Activated T-cell treated with anti-CD3 and anti-CD28 coated beads for 48 hours (primary cell): ENCODE measurements around the gene EMP3.
"Not testable (repeated sequence)": the region's sequence is repeated elsewhere in the genome, so short reads cannot be mapped to it uniquely, and the experiment has no call there.

Experiments used
- DNase-seq: peaks from one replicate; pipeline ENCODE4 v3.0.0-alpha.2; 2020; ENCODE audit warnings: low read depth

The EMP3 gene

GRCh38 chr19:48348045-48348444 lies 22.7 kb downstream of the EMP3 start:
- DNase-seq, result no peak

GRCh38 chr19:48348737-48349136 lies 23.4 kb downstream of the EMP3 start:
- DNase-seq, result no peak

DNA sequence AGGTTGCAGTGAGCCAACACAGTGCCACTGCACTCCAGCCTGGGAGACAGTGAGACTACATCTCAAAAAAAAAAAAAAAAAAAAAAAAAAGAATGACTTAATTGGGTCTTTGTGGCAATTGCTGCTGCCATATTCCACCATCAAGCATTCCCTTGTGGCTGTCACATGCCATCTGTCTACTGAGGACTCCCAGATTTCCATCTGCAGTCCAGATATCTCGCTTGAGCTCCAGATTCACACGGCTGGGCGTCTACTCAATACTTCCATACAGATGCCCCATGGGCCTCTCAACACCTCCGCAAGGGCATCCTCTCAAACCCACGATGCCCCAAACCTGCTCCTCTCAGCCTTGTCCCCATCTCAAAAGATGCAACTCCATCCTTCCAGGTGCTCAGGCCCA lies 25.5 kb downstream of the EMP3 start:
- no peak for DNase-seq

DNA sequence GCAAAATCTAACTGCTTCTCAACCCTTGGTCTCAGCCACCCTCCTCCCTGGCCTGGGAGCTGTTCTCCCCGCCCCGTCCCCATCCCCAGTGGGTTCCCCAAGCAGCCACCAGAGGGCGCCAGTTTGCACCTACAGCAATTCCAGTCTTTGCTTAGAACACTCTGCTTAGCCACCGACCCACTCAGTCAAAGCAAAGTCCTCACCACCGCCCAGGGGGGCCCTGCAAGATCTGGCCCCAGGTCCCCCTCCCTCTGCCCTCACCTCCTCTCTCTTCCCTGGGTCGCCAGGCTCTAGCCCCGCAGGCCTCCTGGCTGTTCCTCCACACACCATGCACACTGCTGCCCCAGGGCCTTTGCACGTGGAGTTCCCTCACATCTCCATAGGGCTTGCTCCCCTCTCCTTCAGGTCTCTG lies 26.0 kb downstream of the EMP3 start:
- peak; percentile 78 for DNase-seq

DNA sequence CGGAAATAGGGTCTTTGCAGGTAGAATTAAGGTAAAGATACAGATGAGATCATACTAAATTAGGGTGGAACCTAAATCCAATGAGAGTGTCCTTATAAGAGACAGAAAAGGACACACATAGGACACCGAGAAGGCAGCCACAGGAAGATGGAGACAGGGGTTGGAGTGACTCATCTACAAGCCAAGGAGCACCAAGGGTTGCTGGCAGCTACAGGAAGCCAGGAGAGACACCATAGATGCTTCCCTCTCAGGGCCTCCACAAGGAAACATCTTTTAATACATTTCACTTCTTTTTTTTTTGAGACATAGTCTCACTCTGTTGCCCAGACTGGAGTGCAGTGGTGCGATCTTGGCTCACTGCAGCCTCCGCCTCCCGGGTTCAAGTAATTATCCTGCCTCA lies 28.3 kb downstream of the EMP3 start:
- no peak for DNase-seq

- no peak for DNase-seq
These were observed 29.1 kb downstream of the EMP3 start for GRCh38 chr19:48354332-48354992.

DNA sequence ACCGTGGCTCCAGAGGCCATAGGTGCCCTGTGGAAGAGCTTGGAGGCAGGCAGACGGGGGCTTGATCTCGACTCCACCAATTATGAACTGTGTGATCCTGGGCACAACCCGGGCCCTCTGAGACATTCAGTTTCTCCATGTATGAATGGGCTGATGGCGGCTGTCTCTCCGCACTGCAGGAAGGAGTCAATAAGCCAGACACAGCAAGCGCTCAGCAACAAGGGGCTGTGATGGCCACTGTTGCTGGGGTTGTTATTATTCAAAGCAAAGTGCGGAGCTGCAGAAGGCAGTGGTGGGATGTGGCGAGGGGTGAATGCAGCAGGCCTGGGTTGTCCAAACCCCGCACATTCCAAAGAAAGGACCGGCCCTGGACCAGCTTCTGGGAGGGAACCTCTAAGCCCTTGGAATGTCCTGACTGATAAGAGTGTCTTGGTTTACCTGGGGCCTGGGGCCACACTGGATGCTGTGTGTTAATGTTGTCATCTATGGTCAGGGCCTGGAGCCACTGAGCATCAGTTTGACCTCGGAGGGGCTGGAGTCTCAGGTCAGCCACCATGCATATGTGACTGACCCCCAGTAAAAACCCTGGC lies 30.1 kb downstream of the EMP3 start:
- no peak for DNase-seq

GRCh38 chr19:48359123-48359522 lies 33.8 kb downstream of the EMP3 start:
- DNase-seq, result no peak

DNA sequence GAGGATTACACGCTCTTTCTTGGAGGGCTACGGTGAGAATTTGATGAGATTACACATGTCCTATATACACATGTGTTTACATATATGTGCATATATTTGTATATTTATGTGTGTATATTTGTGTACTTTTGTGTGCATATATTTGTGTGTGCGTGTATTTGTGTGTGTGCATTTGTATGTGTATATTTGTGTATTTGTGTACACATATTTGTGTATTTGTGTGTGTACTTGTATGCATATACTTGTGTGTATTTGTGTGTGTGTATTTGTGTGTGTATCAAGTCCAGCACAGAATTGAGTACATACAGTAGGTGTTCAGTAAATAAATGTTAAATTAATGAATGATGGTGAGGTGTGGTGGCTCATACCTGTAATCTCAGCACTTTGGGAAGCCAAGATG lies 36.6 kb downstream of the EMP3 start:
- no peak for DNase-seq

GRCh38 chr19:48362716-48363499 lies 37.6 kb downstream of the EMP3 start:
- peak; percentile 87 for DNase-seq

- no peak for DNase-seq
These were observed 38.1 kb downstream of the EMP3 start for GRCh38 chr19:48363500-48363809.

GRCh38 chr19:48363810-48364597 lies 38.7 kb downstream of the EMP3 start, which contains the start of the genes SYNGR4 and TMEM143:
Gene SYNGR4, plus strand, starts transcription at chr19:48364367. Its CDS starts 1,476 bp downstream, at chr19:48365843.
Gene TMEM143, minus strand, starts transcription at chr19:48363940. Its CDS starts 20 bp downstream, at chr19:48363920.
- peak; percentile 97 for DNase-seq

GRCh38 chr19:48364598-48365348 lies 39.4 kb downstream of the EMP3 start:
- no peak for DNase-seq

DNA sequence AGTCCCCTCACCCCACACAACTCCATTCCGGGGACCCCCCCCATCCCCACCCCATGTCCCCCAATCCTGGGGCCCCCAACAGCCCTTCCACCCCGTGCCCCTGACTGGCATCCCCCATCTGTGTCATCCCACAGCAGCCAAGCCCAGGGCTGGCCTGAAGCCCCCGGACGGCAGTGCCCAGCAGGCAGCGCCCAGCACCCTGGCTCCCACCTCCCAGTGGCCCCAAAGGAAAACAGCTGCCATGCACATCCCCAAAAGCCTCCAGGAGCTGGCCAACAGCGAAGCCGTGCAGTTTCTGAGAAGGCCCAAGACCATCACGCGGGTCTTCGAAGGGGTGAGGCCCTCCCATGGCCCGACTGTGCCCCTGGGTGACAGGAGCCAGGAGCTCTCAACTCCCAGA lies 40.2 kb downstream of the EMP3 start:
- no peak for DNase-seq

DNA sequence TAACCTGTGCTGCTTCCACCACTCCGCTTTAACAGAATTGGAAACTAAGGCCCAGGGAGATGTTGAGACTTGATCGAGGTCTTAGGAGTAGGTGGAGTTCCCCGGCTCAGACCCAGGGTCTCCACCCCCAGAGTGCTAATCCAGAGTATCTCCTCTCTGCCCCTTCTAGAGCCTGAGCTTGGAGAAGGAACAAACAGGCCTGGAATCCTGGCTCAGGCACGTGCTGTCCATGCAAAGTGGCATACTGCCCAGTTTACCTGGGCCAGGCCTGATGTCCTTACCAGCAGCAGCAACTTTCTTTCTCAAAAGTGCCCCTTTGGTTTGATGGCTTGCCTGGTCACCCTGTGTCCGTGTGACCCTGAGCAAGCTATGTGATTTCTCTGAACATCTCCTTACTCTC lies 42.5 kb downstream of the EMP3 start:
- no peak for DNase-seq

DNA sequence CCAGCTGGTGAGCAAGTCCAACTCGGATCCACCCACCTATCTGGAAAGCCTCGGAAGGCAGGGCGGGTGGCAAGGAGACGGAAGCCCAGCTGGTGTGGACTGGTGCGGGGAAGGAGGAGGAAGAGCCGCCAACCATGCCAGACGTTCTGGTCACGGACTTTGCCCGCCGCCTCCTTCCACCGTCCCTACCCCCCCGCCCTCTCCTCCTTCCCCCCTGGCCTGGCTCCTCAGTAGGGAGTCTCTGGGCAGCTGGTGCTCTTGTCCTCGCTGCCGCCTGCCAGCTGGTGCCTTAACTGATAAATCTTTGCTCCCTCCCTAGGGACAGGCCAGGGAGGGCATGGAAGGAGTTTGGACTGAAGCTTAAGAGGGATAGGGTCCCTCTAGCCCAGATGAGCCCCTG lies 43.6 kb downstream of the EMP3 start:
- no peak for DNase-seq

DNA sequence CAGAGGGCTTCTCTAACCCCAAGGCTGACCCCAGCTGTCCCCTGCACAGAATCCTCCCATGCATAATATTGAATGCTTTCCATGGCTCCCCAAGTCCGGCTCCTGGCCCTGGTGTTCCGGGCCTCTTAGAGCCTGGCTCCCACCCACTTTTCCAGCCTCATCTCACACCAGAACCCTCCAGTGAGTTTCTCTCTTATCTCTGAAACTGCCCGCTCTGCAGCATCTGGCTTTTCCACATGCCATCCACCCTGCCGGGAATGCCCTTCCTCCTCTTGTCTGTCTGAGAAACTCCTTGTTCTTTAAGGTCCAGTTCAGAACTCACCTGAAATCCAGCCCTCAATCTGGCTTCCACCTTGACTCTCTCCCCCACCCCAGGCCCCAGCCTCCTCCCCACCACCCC lies 45.6 kb downstream of the EMP3 start:
- DNase-seq, result no peak

- DNase-seq, result no peak
These were observed 46.0 kb downstream of the EMP3 start for GRCh38 chr19:48371367-48371766.

DNA sequence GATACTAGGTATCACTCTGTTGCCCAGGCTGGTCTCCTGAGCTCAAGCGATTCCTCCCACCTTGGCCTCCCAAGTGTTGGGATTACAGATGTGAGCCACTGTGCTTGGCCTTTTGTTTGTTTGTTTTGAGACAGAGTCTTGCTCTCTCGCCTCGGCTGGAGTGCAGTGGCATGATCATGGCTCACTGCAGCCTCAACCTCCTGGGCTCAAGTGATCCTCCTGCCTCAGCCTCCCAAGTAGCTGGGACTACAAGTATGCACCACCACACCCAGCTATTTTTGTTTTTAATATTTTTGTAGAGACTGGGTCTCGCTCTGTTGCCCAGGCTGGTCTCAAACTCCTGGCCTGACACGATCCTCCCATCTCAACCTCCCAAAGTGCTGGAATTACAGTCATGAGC lies 46.4 kb downstream of the EMP3 start:
- DNase-seq, result not testable (repeated sequence)

GRCh38 chr19:48372904-48373303 lies 47.6 kb downstream of the EMP3 start:
- no peak for DNase-seq

- no peak for DNase-seq
These were observed 48.2 kb downstream of the EMP3 start for GRCh38 chr19:48373567-48373966.

DNA sequence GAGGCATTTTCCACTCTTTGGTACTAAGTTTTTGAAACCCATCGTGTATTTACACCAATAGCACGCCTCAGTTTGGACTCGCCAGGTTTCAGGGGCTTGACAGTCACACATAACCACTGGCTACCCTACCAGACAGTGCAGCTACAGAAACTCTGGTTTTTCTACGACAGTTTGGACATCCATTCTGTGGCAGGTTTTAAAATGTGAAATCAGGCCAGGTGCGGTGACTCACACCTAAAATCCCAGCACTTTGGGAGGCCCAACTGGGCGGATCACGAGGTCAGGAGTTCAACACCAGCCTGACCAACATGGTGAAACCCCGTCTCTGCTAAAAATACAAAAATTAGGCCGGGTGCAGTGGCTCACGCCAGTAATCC lies 52.8 kb downstream of the EMP3 start:
- DNase-seq, result no peak
